GM03348 (cell line): Measurements from ENCODE around the gene RSAD2.
A peak's percentile ranks its signal among the peaks of the same experiment; 100 is the strongest.

Source experiments
- DNase-seq: peaks from one replicate; pipeline ENCODE4 v3.0.0; 2012; ENCODE audit warnings: low spot score

RSAD2 gene

GRCh38 chr2:6906165-6906741 lies 28.7 kb downstream of the RSAD2 start:
- DNase-seq, result no peak

GRCh38 chr2:6908291-6908690 lies 30.7 kb downstream of the RSAD2 start:
- DNase-seq, result no peak

DNA sequence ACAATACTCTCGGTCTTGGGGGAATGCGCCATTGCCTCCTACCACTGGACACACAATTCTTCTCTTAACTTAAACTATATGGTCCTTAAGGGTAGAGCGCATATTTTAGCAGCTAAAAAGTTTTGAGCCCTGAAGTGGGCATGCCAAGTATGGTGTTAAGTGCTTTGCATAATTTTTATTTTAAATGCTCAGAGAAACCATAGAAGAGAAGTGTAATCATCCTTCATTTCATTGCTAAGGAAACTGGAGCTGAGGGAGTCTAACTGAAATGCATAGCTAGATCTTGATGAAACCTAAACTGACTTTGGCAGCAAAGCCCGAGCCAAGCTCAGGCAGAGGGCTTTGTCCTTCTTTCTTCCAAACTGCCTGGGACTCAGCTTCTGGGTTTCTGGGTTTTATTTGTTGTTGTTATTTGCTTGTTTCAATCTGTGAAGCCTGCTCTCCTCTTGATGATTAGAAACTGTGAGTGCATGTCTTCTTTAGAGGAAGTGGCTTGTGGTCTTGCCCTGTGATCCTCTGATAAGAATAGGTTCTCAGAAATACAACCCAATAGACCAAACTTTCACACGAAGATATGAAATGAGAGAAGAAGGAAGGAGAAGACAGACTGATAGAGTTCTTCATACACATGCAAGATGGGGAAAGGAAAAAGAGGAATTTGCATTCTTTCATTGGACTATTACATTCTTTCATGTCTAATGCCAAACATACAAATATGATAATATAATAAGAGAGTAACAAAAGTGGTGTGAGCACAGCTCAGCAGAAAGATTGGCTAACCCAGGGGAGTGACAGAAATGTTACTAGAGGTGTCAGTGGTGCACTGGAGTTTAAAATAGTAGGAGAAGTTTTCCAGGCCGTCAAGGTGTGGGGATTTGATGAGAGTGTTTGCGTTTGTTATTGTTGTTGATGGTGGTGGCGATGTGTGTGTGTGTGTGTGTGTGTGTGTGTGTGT lies 32.1 kb downstream of the RSAD2 start:
- no peak for DNase-seq

DNA sequence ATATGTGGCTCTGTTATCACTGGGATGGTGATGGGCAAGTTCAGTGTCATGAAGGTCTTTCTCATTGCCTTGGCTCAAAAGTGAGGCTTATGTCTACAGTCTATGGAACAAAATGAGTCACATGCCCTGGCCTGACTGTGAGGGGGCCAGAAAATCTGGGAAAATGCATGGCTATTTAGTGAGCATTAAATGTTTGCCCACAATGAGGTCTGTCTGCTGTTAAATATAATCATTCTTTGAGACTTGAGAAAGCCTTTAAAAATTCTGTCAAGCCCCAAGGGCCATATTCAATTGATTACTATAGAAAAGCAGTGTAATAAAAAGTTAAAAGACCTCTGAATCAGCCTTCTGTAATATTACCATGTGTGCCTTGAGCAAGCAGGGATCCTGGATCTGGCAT lies 34.1 kb downstream of the RSAD2 start:
- no peak for DNase-seq

DNA sequence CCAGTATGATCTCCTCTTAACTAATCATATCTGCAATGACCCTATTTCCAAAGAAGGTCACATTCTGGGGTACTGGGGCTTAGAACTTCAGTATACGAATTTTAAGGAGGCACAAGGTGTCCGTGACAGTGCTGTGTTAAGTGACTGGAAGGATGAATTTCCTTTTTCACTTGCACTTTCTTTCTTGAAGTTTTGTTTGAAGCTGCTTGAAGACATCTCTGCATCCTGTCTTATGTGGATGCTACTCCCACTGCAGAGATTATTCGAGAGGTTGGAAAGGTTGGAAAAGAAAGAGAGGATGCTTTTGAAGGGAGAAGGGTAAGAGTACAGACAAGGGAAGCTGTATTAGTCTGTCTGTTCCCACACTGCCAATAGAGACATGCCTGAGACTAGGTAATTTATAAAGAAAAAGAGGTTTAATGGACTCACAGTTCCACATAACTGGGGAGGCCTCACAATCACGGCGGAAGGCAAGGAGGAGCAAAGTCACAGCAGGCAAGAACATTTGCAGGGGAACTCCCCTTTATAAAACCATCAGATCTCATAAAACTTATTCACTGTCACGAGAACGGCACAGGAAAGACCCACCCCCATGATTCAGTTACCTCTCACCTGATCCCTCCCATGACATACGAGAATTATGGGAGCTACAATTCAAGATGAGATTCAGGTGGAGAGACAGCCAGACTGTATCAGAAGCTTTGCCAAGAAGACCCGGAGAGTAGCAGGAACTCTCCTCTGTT lies 36.0 kb downstream of the RSAD2 start:
- DNase-seq, result no peak

GRCh38 chr2:6914828-6915227 lies 37.3 kb downstream of the RSAD2 start:
- no peak for DNase-seq

DNA sequence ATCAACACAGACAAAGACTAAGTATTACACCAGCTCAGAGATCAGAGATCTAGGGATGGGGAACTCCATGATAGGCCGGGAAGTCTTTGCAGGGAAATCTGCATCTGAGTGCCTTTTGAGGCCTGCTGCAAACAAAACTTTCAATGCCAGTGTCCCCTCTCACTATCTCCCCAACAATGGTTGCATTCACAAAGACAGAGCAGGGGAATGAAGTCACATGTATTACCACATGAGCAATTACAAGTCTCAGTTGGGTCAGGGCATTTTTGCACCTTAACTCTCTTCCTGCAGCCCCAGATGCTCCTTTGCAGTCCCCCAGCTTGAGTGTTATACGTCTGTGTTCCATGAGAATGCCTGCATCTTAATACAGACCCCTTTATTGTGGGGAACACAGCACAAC lies 37.8 kb downstream of the RSAD2 start:
- no peak for DNase-seq

- no peak for DNase-seq
Observed at GRCh38 chr2:6916224-6916623, 38.6 kb downstream of the RSAD2 start.

DNA sequence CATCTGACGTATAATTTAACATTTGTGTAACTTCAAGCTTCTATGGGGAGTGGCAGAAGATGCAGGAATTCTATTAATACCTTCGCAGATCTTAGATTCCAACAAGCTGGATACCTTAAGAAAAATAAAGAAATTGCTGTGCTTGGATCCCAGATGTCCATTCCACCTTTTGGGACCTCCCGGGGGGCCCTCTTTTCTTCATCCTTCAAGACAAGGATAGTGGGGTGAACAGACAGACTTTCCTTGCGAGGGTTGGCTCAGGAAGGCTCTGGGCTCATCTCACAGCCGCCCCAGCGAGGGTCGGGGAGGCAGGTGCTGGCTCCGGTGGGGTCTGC lies 39.1 kb downstream of the RSAD2 start:
- DNase-seq, result no peak

DNA sequence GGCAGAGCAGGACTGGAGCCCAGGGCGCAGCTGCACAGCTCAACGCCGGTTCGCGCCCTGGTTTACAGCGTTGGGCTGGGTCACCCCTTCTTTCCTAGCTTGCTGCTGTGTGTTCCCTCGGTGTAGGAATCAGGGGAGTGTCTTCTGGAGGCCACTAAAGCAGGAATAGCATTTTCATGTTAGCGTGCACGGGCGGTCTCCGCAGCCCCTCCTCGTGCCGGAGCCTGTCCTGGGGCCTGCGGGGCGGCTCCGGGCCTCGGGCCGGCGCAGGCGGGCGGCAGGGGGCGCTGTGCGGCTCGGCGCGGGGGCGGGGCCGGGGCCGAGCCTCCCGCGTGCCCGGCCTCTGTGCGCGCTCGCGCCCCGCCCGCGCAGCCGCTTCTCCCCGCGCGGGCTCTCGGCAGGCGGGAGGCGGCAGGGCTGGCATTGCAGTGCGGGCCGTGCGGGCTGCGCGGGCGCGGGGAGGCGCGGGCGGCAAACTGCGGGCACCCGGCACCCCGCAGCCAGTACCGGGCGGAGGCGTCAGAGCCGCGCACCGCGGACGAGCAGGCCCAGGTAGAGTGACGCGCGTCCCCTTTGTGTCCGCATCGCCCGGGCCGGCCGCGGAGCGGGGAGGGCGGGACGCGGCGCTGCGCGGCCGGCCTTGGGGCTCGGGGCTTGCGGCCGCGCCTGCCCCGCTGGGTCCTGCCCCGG lies 39.6 kb downstream of the RSAD2 start, which contains the start of gene RNF144A:
TSS of gene RNF144A (plus strand) at position 342 of the 690 bp plus-strand sequence. CDS start 79,515 bp downstream, outside the sequence.
- peak; percentile 96 for DNase-seq

DNA sequence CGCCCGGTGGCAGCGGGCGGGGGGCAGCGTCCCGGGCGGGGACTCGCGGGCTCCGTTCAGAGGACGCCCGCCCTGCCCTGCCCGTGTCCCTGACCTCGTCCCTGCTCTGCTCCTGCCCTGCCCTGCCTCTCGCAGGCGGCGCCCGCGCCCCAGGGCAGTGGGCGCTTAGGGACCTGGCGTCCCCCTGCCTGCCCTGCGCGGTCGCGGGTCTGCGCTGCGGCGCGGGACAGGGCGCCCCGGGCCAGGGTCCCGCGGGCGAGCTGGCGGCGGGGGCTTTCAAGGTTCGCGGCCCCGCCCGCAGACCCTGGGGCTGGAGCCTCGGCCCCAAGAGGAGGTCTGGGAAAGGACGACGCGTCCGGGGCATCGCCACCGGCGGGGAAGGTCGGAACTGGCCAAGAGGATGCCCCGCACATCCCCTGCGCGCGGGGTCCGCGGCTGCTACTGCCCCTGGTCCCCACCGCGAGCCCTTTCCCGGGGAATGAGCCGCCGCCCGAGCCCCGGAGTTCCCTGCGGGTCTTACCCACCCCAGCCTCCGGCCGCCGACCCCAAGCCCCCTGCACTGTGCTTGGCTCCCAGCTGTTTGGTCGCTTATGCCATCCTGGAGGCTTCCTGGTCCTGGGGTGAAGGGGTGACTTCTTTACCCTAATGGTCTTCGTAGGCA lies 40.3 kb downstream of the RSAD2 start:
- DNase-seq, result peak; percentile 23

- no peak for DNase-seq
Observed at GRCh38 chr2:6919901-6920742, 42.5 kb downstream of the RSAD2 start.

DNA sequence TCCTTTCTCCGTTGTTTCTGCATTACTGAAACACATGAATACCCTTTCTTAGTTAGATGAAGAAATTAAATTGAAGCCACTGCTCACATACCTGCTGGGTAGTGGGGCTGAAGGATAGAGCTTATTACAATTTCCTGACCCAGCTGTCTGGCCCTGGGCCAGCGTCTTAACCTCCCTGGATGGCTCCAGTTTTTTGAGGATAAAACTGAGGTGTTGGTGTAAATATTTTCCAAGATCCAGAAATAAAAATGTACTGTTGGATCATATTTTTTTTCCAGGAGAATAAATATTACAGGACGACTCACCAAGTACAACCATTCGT lies 43.1 kb downstream of the RSAD2 start:
- DNase-seq, result no peak

DNA sequence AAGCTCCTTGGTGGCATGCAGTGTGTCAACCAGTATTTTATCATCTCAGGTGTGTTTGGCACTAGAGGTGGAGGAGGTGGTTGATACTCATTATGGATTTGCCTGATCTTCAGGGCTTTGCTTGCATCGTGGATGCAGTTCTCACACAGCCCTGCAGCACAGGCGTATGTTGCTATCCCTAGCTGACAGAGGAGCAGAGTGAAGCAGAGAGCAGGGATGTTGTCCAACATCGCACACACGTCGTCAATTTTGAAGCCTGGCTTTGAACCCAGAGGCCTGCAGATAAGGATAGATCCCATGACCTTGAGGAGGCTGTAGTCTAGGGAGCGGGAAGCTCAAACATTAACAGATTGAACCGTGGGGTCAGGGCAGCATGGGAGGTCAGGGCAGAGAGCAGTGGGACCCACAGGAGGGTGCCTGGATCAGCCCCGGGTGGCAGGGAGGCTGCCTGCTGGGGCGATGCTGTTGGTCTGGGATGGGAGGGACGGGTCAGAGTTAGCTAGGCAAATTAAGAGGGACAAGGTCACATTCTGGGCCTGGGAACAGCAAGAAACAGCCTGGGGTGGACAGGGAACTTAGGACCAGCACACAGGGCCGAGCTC lies 43.8 kb downstream of the RSAD2 start:
- no peak for DNase-seq

DNA sequence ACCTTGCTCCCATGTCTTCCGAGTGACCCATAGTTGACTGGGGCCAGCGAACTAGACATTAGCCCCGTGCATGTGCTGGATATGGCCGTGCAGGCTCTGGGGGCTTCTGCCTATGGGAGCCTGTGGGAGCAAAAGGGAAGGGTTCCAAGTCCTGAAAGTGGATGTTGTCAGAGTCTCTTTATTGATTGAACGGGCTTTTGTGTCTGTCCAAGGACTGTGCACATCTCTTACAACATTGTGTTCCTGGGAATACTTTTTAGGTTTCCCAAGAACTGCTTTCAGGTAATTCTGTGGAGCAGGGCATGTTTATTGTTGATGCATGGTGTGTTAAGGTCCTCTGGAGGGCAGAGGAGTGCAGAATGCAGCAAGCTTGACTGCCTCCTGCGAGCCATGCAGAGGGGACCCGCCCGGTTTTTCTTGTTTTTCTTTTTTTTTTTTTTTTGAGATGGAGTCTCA lies 44.7 kb downstream of the RSAD2 start:
- no peak for DNase-seq

GRCh38 chr2:6923319-6923718 lies 45.7 kb downstream of the RSAD2 start:
- DNase-seq, result no peak

DNA sequence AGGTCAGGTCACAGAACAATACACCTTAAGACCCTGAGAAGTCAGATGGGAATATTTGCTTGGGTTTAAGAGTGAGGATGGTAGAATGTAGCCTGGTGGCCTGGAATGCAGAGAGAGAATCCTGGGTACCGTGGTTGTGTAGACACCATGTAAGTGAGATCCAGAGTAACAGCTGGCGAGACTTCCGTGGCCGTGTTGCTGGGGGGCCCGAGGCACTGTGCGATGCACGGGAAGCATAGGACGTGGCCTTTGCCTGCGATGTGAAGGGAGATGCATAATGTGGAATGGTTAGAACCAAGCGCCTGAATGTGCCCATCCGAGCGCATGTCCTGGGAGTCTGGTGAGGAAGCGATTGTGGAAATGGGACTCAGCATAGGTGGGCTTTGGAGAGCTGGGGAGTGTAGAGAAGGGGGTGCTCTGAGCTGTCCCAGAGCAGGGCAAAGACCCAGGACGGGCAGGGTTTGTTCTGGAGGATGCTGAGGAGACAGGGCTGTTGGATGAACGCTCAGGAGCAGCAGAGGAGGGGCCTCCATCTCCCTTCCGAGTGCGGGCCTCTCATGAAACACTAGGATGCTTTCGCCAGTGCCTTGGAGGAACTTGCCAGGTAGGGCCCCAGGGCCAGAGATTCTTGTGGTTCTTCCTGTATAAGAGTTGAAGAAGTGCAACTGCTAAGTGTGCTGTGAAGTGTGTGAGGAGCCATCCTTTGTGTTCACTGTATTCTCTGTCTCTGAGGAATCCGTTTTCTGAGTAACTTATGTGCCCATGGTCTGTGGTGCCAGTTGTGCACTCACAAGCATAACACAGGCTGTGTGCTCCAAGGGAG lies 46.7 kb downstream of the RSAD2 start:
- DNase-seq, result no peak

DNA sequence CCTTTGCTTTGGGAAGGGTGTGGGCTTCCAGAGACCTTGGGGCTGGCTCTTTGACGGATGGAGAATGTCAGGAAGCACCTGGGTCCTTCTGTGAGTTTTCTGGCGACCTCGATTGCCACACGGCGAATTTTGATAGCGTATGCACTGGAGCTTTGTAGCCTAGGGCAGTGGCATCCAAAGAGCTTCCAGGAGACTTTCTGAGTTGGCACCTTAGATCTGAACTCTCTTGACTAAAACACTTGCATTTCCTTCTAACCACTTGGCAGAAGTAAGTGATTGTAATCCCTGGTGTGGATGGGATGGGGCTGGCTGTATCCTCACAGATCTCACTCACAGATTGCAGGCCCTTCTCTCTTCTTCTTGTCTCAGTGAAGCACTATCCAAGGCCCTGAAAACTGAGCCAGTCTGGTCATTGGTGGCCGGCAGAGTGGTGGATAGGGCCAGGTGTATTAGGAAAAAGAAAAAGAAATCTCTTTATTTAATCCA lies 47.4 kb downstream of the RSAD2 start:
- DNase-seq, result no peak

DNA sequence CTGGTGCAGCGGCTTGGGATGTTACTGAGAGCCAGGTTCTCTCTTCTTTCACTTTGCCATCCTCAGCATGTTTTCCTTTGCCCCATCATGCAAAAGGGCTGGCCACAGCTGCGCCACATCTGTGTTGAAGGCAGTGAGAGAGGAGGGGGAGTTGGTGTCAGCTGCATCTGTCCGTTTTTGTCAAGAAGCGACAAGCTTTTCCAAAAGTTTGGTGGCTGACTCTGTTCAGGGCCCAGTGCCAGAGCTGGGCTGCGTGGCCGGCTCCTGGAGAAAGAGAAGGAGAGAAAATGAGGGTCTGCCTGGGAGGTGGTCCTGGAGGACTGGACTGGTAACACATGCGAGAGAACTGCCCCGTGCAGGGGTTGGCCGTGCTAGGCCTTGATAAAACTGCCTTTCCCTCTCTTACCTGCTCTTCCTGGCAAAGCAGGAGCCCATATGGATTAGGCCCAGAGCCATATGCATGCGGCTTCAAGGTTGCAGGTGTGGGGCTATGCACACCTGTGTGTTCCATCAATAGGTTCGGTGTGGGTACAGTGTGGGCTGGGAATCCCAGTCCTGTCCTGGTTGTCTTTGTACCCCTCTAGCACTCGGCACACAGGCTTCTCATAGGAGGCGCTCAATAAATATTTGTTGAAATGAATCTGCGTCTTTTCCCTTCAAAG lies 48.6 kb downstream of the RSAD2 start:
- DNase-seq, result no peak
